A673 (cell line): ENCODE data around the gene DLGAP1. TPM values are rescaled to one million over a fixed set of nuclear protein-coding genes. Genes with fewer than 3 reads are reported as not detected.

Experiments
- BruUV-seq: library from RNA; stranded (reverse); fragments of 400-500 nt; replicated peaks from 2 replicates; lab custom pipeline; 2021; lab: Mats Ljungman, UMichigan
- CTCF ChIA-PET: fragments of 300-600 bp; sonication (Branson Sonifier 250); formaldehyde crosslinking; loops from one replicate; lab custom pipeline; 2022; ENCODE audit warnings: antibody characterized with exemption; lab: Charles Lee
- POLR2A ChIA-PET: fragments of 300-600 bp; sonication (Branson Sonifier 250); formaldehyde crosslinking; loops from one replicate; lab custom pipeline; 2022; ENCODE audit warnings: antibody characterized with exemption; ENCODE audit not compliant: low non-redundant PET; lab: Charles Lee
- DNase-seq: peaks from one replicate; pipeline ENCODE4 v3.0.0-alpha.2; 2015; ENCODE audit warnings: low spot score
- H3K27ac ChIP-seq: fragments of 200-600 bp; sonication (generic); 2 replicates; pipeline ENCODE4 v1.5.1; 2016; ENCODE audit warnings: mixed run types, low read depth, mild to moderate bottlenecking, mixed read lengths, antibody characterized with exemption, low read length; ENCODE audit not compliant: poor library complexity, severe bottlenecking
- H3K27me3 ChIP-seq: fragments of 200-600 bp; sonication (generic); replicated peaks from 2 replicates; pipeline ENCODE4 v1.6.1; 2017; ENCODE audit warnings: mixed run types, low read depth, mild to moderate bottlenecking, mixed read lengths, antibody characterized with exemption, low read length; ENCODE audit not compliant: insufficient read depth, poor library complexity
- H3K36me3 ChIP-seq: fragments of 200-600 bp; sonication (generic); 2 replicates; pipeline ENCODE4 v1.6.1; 2016; ENCODE audit warnings: mixed run types, mild to moderate bottlenecking, mixed read lengths, antibody characterized with exemption, low read length; ENCODE audit not compliant: insufficient read depth, poor library complexity, severe bottlenecking
- H3K4me1 ChIP-seq: fragments of 200-600 bp; sonication (generic); 2 replicates; pipeline ENCODE4 v1.6.1; 2017; ENCODE audit warnings: mixed run types, mild to moderate bottlenecking, mixed read lengths, antibody characterized with exemption, low read length; ENCODE audit not compliant: insufficient read depth, poor library complexity, severe bottlenecking
- H3K4me3 ChIP-seq: fragments of 200-600 bp; sonication (generic); 2 replicates; pipeline ENCODE4 v1.5.1; 2016; ENCODE audit warnings: low read depth, mixed run types, mild to moderate bottlenecking, mixed read lengths, low read length; ENCODE audit not compliant: poor library complexity, severe bottlenecking
- H3K9me3 ChIP-seq: fragments of 200-600 bp; sonication (generic); 2 replicates; pipeline ENCODE4 v1.6.1; 2016; ENCODE audit warnings: mixed run types, low read depth, mild to moderate bottlenecking, mixed read lengths, antibody characterized with exemption, low read length; ENCODE audit not compliant: poor library complexity, severe bottlenecking
- EZH2 ChIP-seq: fragments of 200-600 bp; sonication (generic); IDR thresholded peaks from 2 replicates; pipeline ENCODE4 v1.6.1; 2017; ENCODE audit warnings: borderline replicate concordance, low read depth, mild to moderate bottlenecking, mixed read lengths, antibody characterized with exemption, low read length; ENCODE audit not compliant: poor library complexity, severe bottlenecking
- intact Hi-C: fragments of 100-400 bp; cut with micrococcal nuclease; formaldehyde crosslinking; loops from one replicate; pipeline ENCODE4 v1.10.0; 2022; ENCODE audit not compliant: unreplicated experiment
- total RNA-seq: library from RNA; stranded (reverse); gene quantifications from 2 replicates; pipeline ENCODE4 v1.2.3, GENCODE V29; 2021
- TF ChIP-seq, protein P1 (sequence below): fragments of 300-800, 200-600 bp; sonication (generic); conservative IDR thresholded peaks from 2 replicates; pipeline ENCODE4 v1.5.1; 2017; ENCODE audit warnings: low read depth, mild to moderate bottlenecking, antibody characterized with exemption, low read length, moderate library complexity, mixed read lengths

Gene DLGAP1
- total RNA-seq, 1 experiment from 2014 or later, result 135 TPM

DNA sequence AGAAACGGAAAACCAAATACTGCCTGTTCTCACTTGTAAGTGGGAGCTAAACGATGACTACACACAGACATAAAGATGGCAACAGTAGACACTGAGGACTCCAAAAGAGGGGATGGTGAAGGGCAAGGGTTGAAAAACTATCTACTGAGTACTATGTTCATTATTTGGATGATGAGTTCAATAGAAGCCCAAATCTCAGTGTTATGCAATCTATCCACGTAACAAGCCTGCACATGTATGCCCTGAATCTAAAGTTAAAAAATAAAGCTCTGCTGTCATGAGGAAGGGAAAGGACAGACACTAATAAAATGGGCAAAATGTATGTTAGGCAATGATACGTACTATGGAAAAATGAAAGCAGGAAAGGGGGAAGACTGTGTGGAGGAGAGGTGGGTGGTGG is 629.1 kb downstream of the DLGAP1 start:
- no peak overlapping the region for H3K4me3 ChIP-seq
- intact Hi-C loops, result no loop called here
- TF ChIP-seq, protein P1, sequence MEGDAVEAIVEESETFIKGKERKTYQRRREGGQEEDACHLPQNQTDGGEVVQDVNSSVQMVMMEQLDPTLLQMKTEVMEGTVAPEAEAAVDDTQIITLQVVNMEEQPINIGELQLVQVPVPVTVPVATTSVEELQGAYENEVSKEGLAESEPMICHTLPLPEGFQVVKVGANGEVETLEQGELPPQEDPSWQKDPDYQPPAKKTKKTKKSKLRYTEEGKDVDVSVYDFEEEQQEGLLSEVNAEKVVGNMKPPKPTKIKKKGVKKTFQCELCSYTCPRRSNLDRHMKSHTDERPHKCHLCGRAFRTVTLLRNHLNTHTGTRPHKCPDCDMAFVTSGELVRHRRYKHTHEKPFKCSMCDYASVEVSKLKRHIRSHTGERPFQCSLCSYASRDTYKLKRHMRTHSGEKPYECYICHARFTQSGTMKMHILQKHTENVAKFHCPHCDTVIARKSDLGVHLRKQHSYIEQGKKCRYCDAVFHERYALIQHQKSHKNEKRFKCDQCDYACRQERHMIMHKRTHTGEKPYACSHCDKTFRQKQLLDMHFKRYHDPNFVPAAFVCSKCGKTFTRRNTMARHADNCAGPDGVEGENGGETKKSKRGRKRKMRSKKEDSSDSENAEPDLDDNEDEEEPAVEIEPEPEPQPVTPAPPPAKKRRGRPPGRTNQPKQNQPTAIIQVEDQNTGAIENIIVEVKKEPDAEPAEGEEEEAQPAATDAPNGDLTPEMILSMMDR, result no peak
- no peak for TF ChIP-seq EZH2
- ChIA-PET CTCF (no interaction called here), POLR2A (no interaction called here)
- H3K9me3 ChIP-seq, result no peaks in the 10 kb centered on the region
- no TSS peak for BruUV-seq
- no peak for DNase-seq
- H3K27ac ChIP-seq, result peak overlapping the region; percentile 73
- H3K4me1 ChIP-seq, result peaks cover 66% of the 10 kb centered on the region
- peaks cover 26% of the 10 kb centered on the region for H3K36me3 ChIP-seq
- no peaks in the 10 kb centered on the region for H3K27me3 ChIP-seq

DNA sequence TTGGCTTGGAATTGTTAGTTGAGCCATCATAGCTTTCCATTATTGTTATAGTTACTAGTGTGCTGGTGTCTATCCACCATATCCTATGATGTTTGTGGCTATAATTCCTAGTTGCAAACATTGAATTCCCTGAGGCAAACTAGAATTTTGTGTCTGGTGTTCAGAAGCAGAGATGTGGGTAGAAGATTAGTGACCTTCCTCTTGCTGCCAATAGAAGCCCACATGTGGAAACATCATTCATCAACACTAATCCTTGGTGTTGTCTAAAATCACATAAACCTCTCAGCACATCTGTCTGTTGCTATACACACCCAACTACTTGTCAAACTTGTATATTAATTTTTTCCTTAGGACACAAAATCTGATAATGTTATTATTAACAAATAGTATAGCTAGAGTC is 631.0 kb downstream of the DLGAP1 start:
- Histone ChIP-seq H3K4me1 (peaks cover 69% of the 10 kb centered on the region), H3K36me3 (peaks cover 12% of the 10 kb centered on the region), H3K9me3 (no peaks in the 10 kb centered on the region), H3K27me3 (no peaks in the 10 kb centered on the region), H3K4me3 (no peak overlapping the region), H3K27ac (no peak overlapping the region)
- ChIA-PET CTCF (no interaction called here), POLR2A (no interaction called here)
- BruUV-seq, result no TSS peak
- intact Hi-C loops, result no loop called here
- TF ChIP-seq EZH2, result no peak
- TF ChIP-seq, protein P1, result no peak
- no peak for DNase-seq

DNA sequence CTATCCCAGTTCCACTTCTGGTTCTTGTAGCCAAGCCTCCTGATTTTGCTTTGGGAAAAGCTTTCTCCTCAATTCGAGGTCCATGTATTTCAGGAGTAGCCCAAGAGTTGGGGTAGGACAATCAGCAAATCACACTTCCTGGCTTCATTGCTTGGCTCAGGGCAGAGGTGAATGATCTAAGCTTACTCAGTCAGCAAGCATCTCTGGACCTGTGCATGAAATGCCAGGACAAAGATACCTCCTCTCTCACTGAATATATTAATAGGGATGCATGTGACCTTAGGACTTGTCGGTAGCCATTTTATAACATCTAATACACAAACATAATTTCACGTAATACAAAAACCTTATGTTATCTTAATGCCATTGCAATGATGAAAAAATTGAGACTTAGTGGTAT is 632.0 kb downstream of the DLGAP1 start:
- H3K4me1 ChIP-seq, result peaks cover 69% of the 10 kb centered on the region
- no peak for DNase-seq
- TF ChIP-seq EZH2, result no peak
- TF ChIP-seq, protein P1, result no peak
- ChIA-PET CTCF (no interaction called here), POLR2A (no interaction called here)
- H3K9me3 ChIP-seq, result no peaks in the 10 kb centered on the region
- no peak overlapping the region for H3K4me3 ChIP-seq
- peaks cover 12% of the 10 kb centered on the region for H3K36me3 ChIP-seq
- peak overlapping the region; percentile 34 for H3K27ac ChIP-seq
- BruUV-seq, result no TSS peak
- no peaks in the 10 kb centered on the region for H3K27me3 ChIP-seq
- intact Hi-C loops, result no loop called here
